Hippocampal formation (tissue), 2 donors: ENCODE data around the gene PLEKHO1.
A peak's percentile ranks its signal among the peaks of the same experiment; 100 is the strongest.
"Not testable (repeated sequence)": the region's sequence is repeated elsewhere in the genome, so short reads cannot be mapped to it uniquely, and the experiment has no call there.

Experiments used
- DNase-seq, 2 donors: peaks; one replicate each; lab custom pipeline; 2025; lab: John Stamatoyannopoulos, UW

The PLEKHO1 gene

GRCh38 chr1:150173141-150173585, 23.4 kb downstream of the PLEKHO1 start:
- DNase-seq, result no peak

GRCh38 chr1:150176593-150176992, 26.9 kb downstream of the PLEKHO1 start:
- DNase-seq, result no peak

- DNase-seq, result no peak
These were observed 28.8 kb downstream of the PLEKHO1 start for GRCh38 chr1:150178548-150178947.

GRCh38 chr1:150179867-150180266, 30.2 kb downstream of the PLEKHO1 start:
- DNase-seq, result no peak

- no peak for DNase-seq
These were observed 30.8 kb downstream of the PLEKHO1 start for GRCh38 chr1:150180474-150180873.

GRCh38 chr1:150182247-150182646, 32.5 kb downstream of the PLEKHO1 start:
- peak; percentile 47 to 87 for DNase-seq

- DNase-seq, result no peak
These were observed 33.3 kb downstream of the PLEKHO1 start for GRCh38 chr1:150183061-150183460.

GRCh38 chr1:150185481-150185880, 35.8 kb downstream of the PLEKHO1 start:
- DNase-seq, result no peak

- not testable (repeated sequence) for DNase-seq
These were observed 36.7 kb downstream of the PLEKHO1 start for GRCh38 chr1:150186438-150186788.

- peak in 1 of 2 donors; percentile 56 for DNase-seq
These were observed 37.3 kb downstream of the PLEKHO1 start for GRCh38 chr1:150186789-150187559.

- DNase-seq, result no peak
These were observed 37.8 kb downstream of the PLEKHO1 start for GRCh38 chr1:150187560-150187931.

- no peak for DNase-seq
These were observed 42.3 kb downstream of the PLEKHO1 start for GRCh38 chr1:150192012-150192411.

- DNase-seq, result no peak
These were observed 44.8 kb downstream of the PLEKHO1 start for GRCh38 chr1:150194381-150195031.

GRCh38 chr1:150196417-150196816, 46.7 kb downstream of the PLEKHO1 start:
- DNase-seq, result no peak

- DNase-seq, result no peak
These were observed 57.7 kb downstream of the PLEKHO1 start for GRCh38 chr1:150207281-150207971.

GRCh38 chr1:150208460-150208859, 58.7 kb downstream of the PLEKHO1 start:
- DNase-seq, result not testable (repeated sequence)
